Esophagus squamous epithelium (tissue), 5 donors: ENCODE measurements around the gene CEP63. TPM values are rescaled to one million over a fixed set of nuclear protein-coding genes. Genes with fewer than 3 reads are reported as not detected.

Experiments used
- DNase-seq: peaks from one replicate; lab custom pipeline; 2025; lab: John Stamatoyannopoulos, UW
- H3K27ac ChIP-seq, 4 donors: fragments of 200-600 bp; sonication (generic); one replicate each; pipeline ENCODE4 v1.5.1; 2016 to 2019; ENCODE audit warnings: mild to moderate bottlenecking in 1 of 4
- H3K27me3 ChIP-seq, 4 donors: fragments of 200-600 bp; sonication (generic); 1 replicate in 3 of 4; 2 replicates in 1 of 4; pipeline versions ENCODE4 v1.5.1 to v1.6.0; 2017 to 2021; ENCODE audit warnings: antibody characterized with exemption in 1 of 4
- H3K36me3 ChIP-seq, 3 donors: fragments of 200-600 bp; sonication (generic); one replicate each; pipeline ENCODE4 v1.5.1; 2016 to 2019
- H3K4me1 ChIP-seq, 3 donors: fragments of 200-600 bp; sonication (generic); one replicate each; pipeline ENCODE4 v1.5.1; 2017 to 2019
- H3K4me3 ChIP-seq, 4 donors: fragments of 200-600 bp; sonication (generic); 1 replicate in 3 of 4; 2 replicates in 1 of 4; pipeline ENCODE4 v1.5.1; 2016 to 2019; ENCODE audit warnings: mild to moderate bottlenecking in 2 of 4, moderate library complexity in 1 of 4
- H3K9me3 ChIP-seq, 3 donors: fragments of 200-600 bp; sonication (generic); one replicate each; pipeline ENCODE4 v1.5.1; 2016 to 2019
- CTCF ChIP-seq, 6 experiments: fragments of 450-650 bp in 4 of 6; fragments of 200-600 bp in 2 of 6; sonication (generic) in 2 of 6; IDR thresholded peaks; one replicate each; pipeline ENCODE4 v1.5.1; 2016 to 2019; ENCODE audit warnings: antibody characterized with exemption in 6 of 6, mild to moderate bottlenecking in 4 of 6, moderate library complexity in 4 of 6
- POLR2A ChIP-seq, 4 donors: fragments of 450-650 bp; IDR thresholded peaks; one replicate each; pipeline ENCODE4 v1.6.1; 2017; ENCODE audit warnings: antibody characterized with exemption in 4 of 4, mild to moderate bottlenecking in 4 of 4, moderate library complexity in 3 of 4
- WGBS, 2 donors: methylation state at CpG; one replicate each; pipeline ENCODE4 v1.1.5; 2018; 5-methylcytosine and 5-hydroxymethylcytosine counted together
- intact Hi-C: fragments of 100-400 bp; cut with DNase I; formaldehyde crosslinking; loops from one replicate; pipeline ENCODE4 v1.15.0; 2022
- total RNA-seq, 4 donors: library from RNA; depleted of rRNA; stranded (reverse); fragments of >200 nt; gene quantifications; one replicate each; pipeline ENCODE4 v1.1.0, GENCODE V29; 2016
- donor health status: DM: yes; HTN: yes; CAD: no.

CEP63 gene
- total RNA-seq, 4 donors from 2014 or later = 7.7 to 18.1 (median 14.4) TPM

- intact Hi-C loops = loop anchor here (10.0 kb wide), 1 partner anchor 147 kb away; no protein-coding TSS in a partner anchor
- TF ChIP-seq CTCF (IDR thresholded peaks at IDR 0.05) = no peak
- TF ChIP-seq POLR2A (IDR thresholded peaks at IDR 0.05) = no peak
- 39 to 70% methylated on average over 6 to 7 of the region's 13 CpGs for WGBS, 2 donors
- Histone ChIP-seq H3K9me3 (no peaks in the 10 kb centered on the region), H3K4me3 (no peak overlapping the region), H3K36me3 (no peaks in the 10 kb centered on the region), H3K4me1 (no peaks in the 10 kb centered on the region), H3K27ac (no peak overlapping the region), H3K27me3 (peaks cover 0 to 19% (median 0%) of the 10 kb centered on the region in 4 donors)
- no peak for DNase-seq
Observed at GRCh38 chr3:134607054-134608022, 121.5 kb downstream of the CEP63 start.

- TF ChIP-seq POLR2A (IDR thresholded peaks at IDR 0.05) = no peak
- TF ChIP-seq CTCF (IDR thresholded peaks at IDR 0.05) = no peak
- no peaks in the 10 kb centered on the region for H3K36me3 ChIP-seq
- no peak for DNase-seq
- no peak overlapping the region for H3K4me3 ChIP-seq
- H3K4me1 ChIP-seq = no peaks in the 10 kb centered on the region
- H3K9me3 ChIP-seq = no peaks in the 10 kb centered on the region
- H3K27ac ChIP-seq = no peak overlapping the region
- intact Hi-C loops = loop anchor here (10.0 kb wide), 1 partner anchor 147 kb away; no protein-coding TSS in a partner anchor
- H3K27me3 ChIP-seq = peaks cover 0 to 12% (median 0%) of the 10 kb centered on the region in 4 donors
- 93% methylated on average over 5 of the region's 6 CpGs; no CpG with 5 or more reads in 1 of the 2 donors for WGBS, 2 donors
Observed at GRCh38 chr3:134608023-134608770, 122.3 kb downstream of the CEP63 start.

DNA sequence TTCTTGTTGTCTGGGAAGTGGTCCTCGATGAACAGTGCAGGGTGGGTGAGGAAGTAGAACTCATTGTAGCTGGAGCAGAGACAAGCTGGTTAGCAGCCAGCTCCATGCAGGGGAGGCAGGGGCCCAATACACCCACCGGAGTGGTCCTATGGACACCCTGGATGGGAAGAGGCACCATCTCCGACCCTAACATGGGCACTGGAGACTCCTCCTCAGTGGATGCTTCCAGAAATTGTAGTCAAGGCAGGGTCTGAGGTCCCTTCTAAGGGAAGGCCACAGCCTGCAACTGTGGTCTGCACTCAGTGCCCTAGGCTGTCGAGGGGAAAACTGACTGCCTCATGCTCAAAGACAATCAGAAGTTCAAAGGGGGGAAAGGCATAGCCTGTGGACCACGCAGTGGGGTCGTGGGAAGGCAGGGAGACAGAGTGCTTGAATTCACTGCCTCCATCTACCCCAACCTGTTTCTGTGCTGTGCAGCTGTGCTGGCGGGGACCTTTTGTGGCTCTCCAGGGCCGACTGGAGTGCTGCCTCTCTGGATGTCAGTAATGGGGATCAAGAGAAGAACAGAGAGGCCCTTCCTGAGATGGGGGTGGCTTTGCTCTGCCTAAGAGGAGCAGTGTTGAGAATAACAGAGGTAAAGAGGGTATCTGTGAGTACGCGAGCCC lies 123.0 kb downstream of the CEP63 start:
- DNase-seq = no peak
- intact Hi-C loops = loop anchor here (10.0 kb wide), 1 partner anchor 146 kb away; no protein-coding TSS in a partner anchor
- WGBS, 2 donors = 90 to 93% methylated on average over 4 to 9 of the region's 10 CpGs

DNA sequence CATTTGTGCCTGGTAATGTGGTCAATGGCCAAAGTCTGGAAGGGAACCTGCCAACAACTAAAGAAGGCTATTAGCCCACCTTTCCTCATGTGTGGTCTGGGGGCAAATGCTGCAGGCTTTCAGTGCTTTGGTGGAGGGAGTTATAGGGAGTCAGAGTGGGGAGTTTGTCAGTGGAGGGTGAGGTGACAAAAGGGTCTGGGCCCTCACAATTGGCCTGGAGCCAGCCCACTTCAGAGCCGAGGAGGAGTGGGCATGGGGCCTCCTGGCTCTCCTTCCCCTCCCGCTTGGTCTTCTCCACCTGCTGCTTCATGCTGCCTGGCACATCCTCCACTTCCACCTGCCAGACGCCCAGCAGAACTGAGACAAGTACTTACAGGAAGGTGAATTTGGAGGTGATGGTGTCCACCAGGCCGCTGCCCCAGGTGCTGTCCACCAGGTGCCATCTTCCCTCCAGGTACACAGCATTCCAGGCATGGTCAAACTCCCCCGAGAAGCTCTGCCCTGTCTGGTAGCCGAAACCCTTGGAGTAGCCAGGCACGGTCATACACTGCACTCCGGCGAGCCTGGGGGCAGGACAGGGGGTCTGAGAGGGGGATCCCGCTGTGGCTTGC lies 124.1 kb downstream of the CEP63 start:
- no peak overlapping the region for H3K27ac ChIP-seq
- no peaks in the 10 kb centered on the region for H3K4me1 ChIP-seq
- no peak overlapping the region for H3K4me3 ChIP-seq
- H3K9me3 ChIP-seq = no peaks in the 10 kb centered on the region
- H3K36me3 ChIP-seq = no peaks in the 10 kb centered on the region
- 68 to 73% methylated on average over 4 to 6 of the region's 10 CpGs for WGBS, 2 donors
- DNase-seq = no peak
- peaks cover 0 to 12% (median 0%) of the 10 kb centered on the region in 4 donors for H3K27me3 ChIP-seq
- no peak for TF ChIP-seq POLR2A (IDR thresholded peaks at IDR 0.05)
- TF ChIP-seq CTCF (IDR thresholded peaks at IDR 0.05) = no peak
- intact Hi-C loops = loop anchor here (10.0 kb wide), 1 partner anchor 145 kb away; no protein-coding TSS in a partner anchor

More for the DNA sequence above, 123.0 kb downstream of the CEP63 start:
- Histone ChIP-seq H3K9me3 (no peaks in the 10 kb centered on the region), H3K4me3 (no peak overlapping the region), H3K4me1 (no peaks in the 10 kb centered on the region), H3K36me3 (no peaks in the 10 kb centered on the region), H3K27ac (no peak overlapping the region), H3K27me3 (peaks cover 0 to 12% (median 0%) of the 10 kb centered on the region in 4 donors)
- TF ChIP-seq CTCF (IDR thresholded peaks at IDR 0.05) (no peak), POLR2A (IDR thresholded peaks at IDR 0.05) (no peak)
